Fibroblast of lung (primary cell): ENCODE data around the gene KCNQ2. TPM values are rescaled to one million over a fixed set of nuclear protein-coding genes. Genes with fewer than 3 reads are reported as not detected.

Experiments
- DNase-seq, 2 donors: peaks; one replicate each; pipeline versions ENCODE4 v3.0.0 to v3.0.0-alpha.2; 2010; ENCODE audit warnings: low read depth in 2 of 2
- H2AFZ ChIP-seq: 2 replicates; pipeline ENCODE4 v1.5.1; 2012; ENCODE audit warnings: low read length, control low read depth, inconsistent platforms
- H3K27ac ChIP-seq: 2 replicates; pipeline ENCODE4 v1.5.1; 2011; ENCODE audit warnings: low read length, control low read depth; ENCODE audit not compliant: insufficient read depth
- H3K27me3 ChIP-seq: 2 replicates; pipeline ENCODE4 v1.5.1; 2011; ENCODE audit warnings: mild to moderate bottlenecking, low read length; ENCODE audit not compliant: control insufficient read depth, insufficient read depth
- H3K36me3 ChIP-seq: 2 replicates; pipeline ENCODE4 v1.5.1; 2011; ENCODE audit warnings: low read length; ENCODE audit not compliant: control insufficient read depth, insufficient read depth
- H3K4me1 ChIP-seq: 2 replicates; pipeline ENCODE4 v1.5.1; 2011; ENCODE audit warnings: low read length; ENCODE audit not compliant: control insufficient read depth, insufficient read depth; ENCODE audit errors: extremely low read depth
- H3K4me2 ChIP-seq: 2 replicates; pipeline ENCODE4 v1.5.1; 2011; ENCODE audit warnings: low read length, control low read depth; ENCODE audit not compliant: insufficient read depth; ENCODE audit errors: extremely low read depth
- H3K4me3 ChIP-seq, 4 experiments: fragments of 200-600 bp in 1 of 4; sonication (generic) in 1 of 4; replicated peaks in 1 of 4; 2 replicates each; pipeline ENCODE4 v1.5.1; 2011 to 2016; ENCODE audit warnings: low read length in 4 of 4, low read depth in 3 of 4, mild to moderate bottlenecking in 3 of 4, control low read depth in 2 of 4, inconsistent platforms in 1 of 4, mixed read lengths in 1 of 4; ENCODE audit not compliant: insufficient read depth in 1 of 4; ENCODE audit errors: control extremely low read depth in 1 of 4
- H3K79me2 ChIP-seq: 2 replicates; pipeline ENCODE4 v1.5.1; 2012; ENCODE audit warnings: mild to moderate bottlenecking, low read length, inconsistent platforms; ENCODE audit not compliant: control insufficient read depth, insufficient read depth
- H3K9ac ChIP-seq: 2 replicates; pipeline ENCODE4 v1.5.1; 2011; ENCODE audit warnings: mild to moderate bottlenecking, low read length, control low read depth; ENCODE audit not compliant: insufficient read depth
- H3K9me3 ChIP-seq: 2 replicates; pipeline ENCODE4 v1.5.1; 2012; ENCODE audit warnings: low read depth, low read length; ENCODE audit not compliant: control insufficient read depth, insufficient read depth
- H4K20me1 ChIP-seq: 2 replicates; pipeline ENCODE4 v1.5.1; 2011; ENCODE audit warnings: low read length; ENCODE audit not compliant: control insufficient read depth, insufficient read depth; ENCODE audit errors: extremely low read depth
- CTCF ChIP-seq, 2 donors: IDR thresholded peaks in 1 of 2; conservative IDR thresholded peaks in 1 of 2; 1 replicate in 1 of 2; 2 replicates in 1 of 2; pipeline ENCODE4 v1.5.1; 2011 to 2012; ENCODE audit warnings: low read length in 2 of 2, control low read depth in 1 of 2, inconsistent platforms in 1 of 2, low read depth in 1 of 2, mild to moderate bottlenecking in 1 of 2
- EZH2 ChIP-seq: IDR thresholded peaks from 2 replicates; pipeline ENCODE4 v1.5.1; 2012; ENCODE audit warnings: low read length, control low read depth, mild to moderate bottlenecking; ENCODE audit errors: missing control alignments
- polyA plus RNA-seq, 2 donors: library from polyadenylated mRNA; depleted of rRNA in 1 of 2; stranded (reverse) in 1 of 2; unstranded in 1 of 2; fragments of >200 nt; gene quantifications; 2 replicates each; pipeline ENCODE4 v1.2.1, GENCODE V29; 2011 to 2012; ENCODE audit warnings: missing spikeins in 1 of 2
- total RNA-seq: library from RNA; depleted of rRNA; stranded (reverse); fragments of >200 nt; gene quantifications from 2 replicates; pipeline ENCODE4 v1.2.1, GENCODE V29; 2014

KCNQ2 gene
- total and polyA plus RNA-seq, 2 donors (not counting 1 experiment from before 2014, with no cell fraction given): not detected

DNA sequence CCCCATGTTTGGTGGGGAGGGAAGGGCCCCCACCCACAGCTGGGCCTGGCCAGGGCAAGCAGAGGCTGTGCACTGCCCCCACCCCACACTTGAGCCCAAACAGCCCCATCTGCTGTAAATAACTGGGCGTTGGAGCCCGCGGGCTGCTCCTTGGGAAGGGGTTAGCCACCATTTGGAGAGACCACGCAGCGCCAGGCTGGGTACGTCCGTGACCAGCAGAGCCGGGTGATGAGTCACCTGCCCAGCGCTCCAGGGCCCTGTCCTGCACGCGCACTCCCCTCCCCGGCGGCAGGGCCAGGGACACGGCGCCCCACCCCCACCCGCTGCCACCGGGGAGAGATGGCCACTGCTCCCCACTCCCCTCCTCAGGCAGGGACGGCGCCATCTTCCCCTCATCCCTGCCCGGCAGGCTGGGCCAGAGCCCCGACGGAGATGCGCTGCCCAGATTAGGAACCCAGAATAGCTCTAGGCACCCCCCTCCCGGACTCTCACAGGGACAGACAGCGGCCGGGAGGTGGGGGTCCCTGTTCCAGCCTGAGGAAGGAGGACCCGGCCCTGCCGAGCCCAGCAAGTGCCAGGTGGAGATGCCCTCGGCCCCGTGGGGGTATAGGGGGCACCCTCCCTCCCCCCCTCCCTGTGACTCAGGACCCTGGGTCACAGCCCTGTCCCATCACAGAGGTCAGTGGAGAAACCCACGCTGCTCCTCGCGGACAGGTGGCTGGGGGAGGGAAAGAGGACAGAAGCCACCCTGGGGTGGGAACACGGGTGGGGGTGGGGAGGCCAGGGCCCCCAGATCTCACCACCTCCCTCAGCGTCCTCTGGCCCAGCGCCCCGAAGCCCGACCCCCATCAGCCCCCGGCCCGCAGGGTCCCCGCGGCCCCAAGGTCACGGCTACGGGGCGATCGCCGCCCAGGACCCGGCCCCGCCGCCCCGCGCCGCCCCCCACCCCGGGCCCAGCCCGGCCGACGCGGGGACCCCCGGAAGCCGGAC, 25.8 kb upstream of the KCNQ2 start:
- peak; percentile 17 to 42 for DNase-seq
- H3K79me2 ChIP-seq: no peaks in the 10 kb centered on the region
- no peaks in the 10 kb centered on the region for H4K20me1 ChIP-seq
- H3K4me2 ChIP-seq: no peak overlapping the region
- H3K27me3 ChIP-seq: peaks cover 5% of the 10 kb centered on the region
- no peaks in the 10 kb centered on the region for H3K4me1 ChIP-seq
- H2AFZ ChIP-seq: no peak overlapping the region
- no peaks in the 10 kb centered on the region for H3K36me3 ChIP-seq
- no peak overlapping the region for H3K4me3 ChIP-seq
- no peaks in the 10 kb centered on the region for H3K9me3 ChIP-seq
- TF ChIP-seq EZH2 (no peak), CTCF (conservative IDR thresholded peaks at IDR 0.05 in 1 of 2, IDR thresholded peaks at IDR 0.05 in 1 of 2; ENCODE audit: low read depth in 1 of 2, low read length in 2 of 2) (no peak)
- no peak overlapping the region for H3K9ac ChIP-seq
- H3K27ac ChIP-seq: no peak overlapping the region

GRCh38 chr20:63497138-63497945, 24.9 kb upstream of the KCNQ2 start:
- H3K4me1 ChIP-seq: no peaks in the 10 kb centered on the region
- TF ChIP-seq CTCF (conservative IDR thresholded peaks at IDR 0.05 in 1 of 2, IDR thresholded peaks at IDR 0.05 in 1 of 2; ENCODE audit: low read depth in 1 of 2, low read length in 2 of 2) (no peak), EZH2 (no peak)
- H3K79me2 ChIP-seq: no peaks in the 10 kb centered on the region
- no peaks in the 10 kb centered on the region for H3K9me3 ChIP-seq
- H3K27me3 ChIP-seq: peaks cover 5% of the 10 kb centered on the region
- no peaks in the 10 kb centered on the region for H3K36me3 ChIP-seq
- H4K20me1 ChIP-seq: no peaks in the 10 kb centered on the region
- H3K4me2 ChIP-seq: no peak overlapping the region
- no peak overlapping the region for H3K4me3 ChIP-seq
- H2AFZ ChIP-seq: no peak overlapping the region
- H3K9ac ChIP-seq: no peak overlapping the region
- no peak overlapping the region for H3K27ac ChIP-seq
- no peak for DNase-seq

- H3K36me3 ChIP-seq: no peaks in the 10 kb centered on the region
- no peak for DNase-seq
- no peak overlapping the region for H2AFZ ChIP-seq
- H3K9ac ChIP-seq: no peak overlapping the region
- no peaks in the 10 kb centered on the region for H3K4me1 ChIP-seq
- peaks cover 5% of the 10 kb centered on the region for H3K27me3 ChIP-seq
- no peaks in the 10 kb centered on the region for H3K9me3 ChIP-seq
- H3K4me2 ChIP-seq: no peak overlapping the region
- H4K20me1 ChIP-seq: no peaks in the 10 kb centered on the region
- no peaks in the 10 kb centered on the region for H3K79me2 ChIP-seq
- peak overlapping the region in 1 of 4 experiments; percentile 33 for H3K4me3 ChIP-seq
- H3K27ac ChIP-seq: no peak overlapping the region
- no peak for TF ChIP-seq EZH2
- TF ChIP-seq CTCF (conservative IDR thresholded peaks at IDR 0.05 in 1 of 2, IDR thresholded peaks at IDR 0.05 in 1 of 2; ENCODE audit: low read depth in 1 of 2, low read length in 2 of 2): no peak
These were observed 24.2 kb upstream of the KCNQ2 start for GRCh38 chr20:63496596-63497120.
